Sigmoid colon (tissue), 7 donors: ENCODE results near the gene SMOC2. TPM values are rescaled to one million over a fixed set of nuclear protein-coding genes. Genes with fewer than 3 reads are reported as not detected.

Experiments
- DNase-seq: peaks from one replicate; pipeline ENCODE4 v3.0.0-alpha.2; 2019
- H3K27ac ChIP-seq, 4 donors: fragments of 200-600 bp; sonication (generic); one replicate each; pipeline ENCODE4 v1.5.1; 2016 to 2019; ENCODE audit warnings: mild to moderate bottlenecking in 1 of 4
- H3K27me3 ChIP-seq, 3 donors: fragments of 200-600 bp; sonication (generic); one replicate each; pipeline ENCODE4 v1.5.1; 2019; ENCODE audit warnings: mild to moderate bottlenecking in 1 of 3
- H3K36me3 ChIP-seq, 4 donors: fragments of 200-600 bp; sonication (generic); one replicate each; pipeline ENCODE4 v1.5.1; 2016 to 2019
- H3K4me1 ChIP-seq, 4 donors: fragments of 200-600 bp; sonication (generic); one replicate each; pipeline ENCODE4 v1.5.1; 2017 to 2019
- H3K4me3 ChIP-seq, 4 donors: fragments of 200-600 bp; sonication (generic); one replicate each; pipeline ENCODE4 v1.5.1; 2017 to 2019; ENCODE audit warnings: mild to moderate bottlenecking in 2 of 4, moderate library complexity in 1 of 4
- H3K9me3 ChIP-seq, 4 donors: fragments of 200-600 bp in 3 of 4; sonication (generic) in 3 of 4; one replicate each; pipeline versions ENCODE4 v1.5.1 to v1.6.1; 2013 to 2019
- CTCF ChIP-seq, 4 experiments: fragments of 450-650 bp in 3 of 4; fragments of 200-600 bp in 1 of 4; IDR thresholded peaks; one replicate each; pipeline ENCODE4 v1.5.1; 2016 to 2019; ENCODE audit warnings: antibody characterized with exemption in 4 of 4, mild to moderate bottlenecking in 3 of 4, moderate library complexity in 2 of 4
- EP300 ChIP-seq, 4 donors: sonication (generic); formaldehyde crosslinking; IDR thresholded peaks; one replicate each; pipeline ENCODE4 v1.6.1; 2017; ENCODE audit warnings: antibody characterized with exemption in 4 of 4
- POLR2A ChIP-seq, 2 donors: fragments of 450-650 bp; IDR thresholded peaks; one replicate each; pipeline ENCODE4 v1.6.1; 2016; ENCODE audit warnings: antibody characterized with exemption in 2 of 2, mild to moderate bottlenecking in 2 of 2, moderate library complexity in 2 of 2
- POLR2AphosphoS5 ChIP-seq, 4 donors: sonication (generic); formaldehyde crosslinking; IDR thresholded peaks; one replicate each; pipeline ENCODE4 v1.6.1; 2017; ENCODE audit warnings: antibody characterized with exemption in 4 of 4
- WGBS, 2 donors: extraction: QIAGEN DNeasy Blood & Tissue Kit; methylation state at CpG; one replicate each; pipeline ENCODE4 v1.1.7; 2013; 5-methylcytosine and 5-hydroxymethylcytosine counted together
- intact Hi-C: fragments of 100-400 bp; cut with DNase I; formaldehyde crosslinking; loops from one replicate; pipeline ENCODE4 v1.15.1; 2023
- polyA plus RNA-seq, 3 donors: library from polyadenylated mRNA; stranded (reverse); fragments of 200-250 nt; gene quantifications; one replicate each; pipeline ENCODE4 v1.2.3, GENCODE V29; 2013
- total RNA-seq, 4 donors: library from RNA; depleted of rRNA; stranded (reverse); fragments of >200 nt; gene quantifications; one replicate each; pipeline ENCODE4 v1.1.0, GENCODE V29; 2016
- donor health status: healthy with polysubstance abuse.
- donor health status: Bipolar disorder and iron deficiency.
- donor health status: healthy.

SMOC2 gene
- total and polyA plus RNA-seq, 7 donors, result 4.2 to 130 (median 33.5) TPM

GRCh38 chr6:168407842-168408241, 33.1 kb upstream of the SMOC2 start:
- Histone ChIP-seq H3K4me1 (no peaks in the 10 kb centered on the region), H3K9me3 (no peaks in the 10 kb centered on the region), H3K4me3 (no peak overlapping the region), H3K27me3 (no peaks in the 10 kb centered on the region), H3K36me3 (no peaks in the 10 kb centered on the region), H3K27ac (no peak overlapping the region)
- intact Hi-C loops, result no loop called here
- WGBS, 2 donors, result 83 to 89% methylated on average over 8 of the region's 8 CpGs
- DNase-seq, result no peak
- TF ChIP-seq CTCF (IDR thresholded peaks at IDR 0.05) (no peak), EP300 (IDR thresholded peaks at IDR 0.05) (no peak), POLR2A (IDR thresholded peaks at IDR 0.05) (no peak), POLR2AphosphoS5 (IDR thresholded peaks at IDR 0.05) (no peak)

GRCh38 chr6:168408504-168409136, 32.4 kb upstream of the SMOC2 start:
- Histone ChIP-seq H3K4me3 (no peak overlapping the region), H3K27me3 (no peaks in the 10 kb centered on the region), H3K27ac (no peak overlapping the region), H3K4me1 (no peaks in the 10 kb centered on the region), H3K9me3 (no peaks in the 10 kb centered on the region), H3K36me3 (no peaks in the 10 kb centered on the region)
- WGBS, 2 donors, result 32 to 77% methylated on average over 13 of the region's 13 CpGs
- DNase-seq, result no peak
- intact Hi-C loops, result no loop called here
- TF ChIP-seq POLR2AphosphoS5 (IDR thresholded peaks at IDR 0.05) (no peak), POLR2A (IDR thresholded peaks at IDR 0.05) (no peak), EP300 (IDR thresholded peaks at IDR 0.05) (no peak), CTCF (IDR thresholded peaks at IDR 0.05) (no peak)

GRCh38 chr6:168410035-168410434, 30.9 kb upstream of the SMOC2 start:
- H3K27me3 ChIP-seq, result no peaks in the 10 kb centered on the region
- H3K36me3 ChIP-seq, result no peaks in the 10 kb centered on the region
- intact Hi-C loops, result no loop called here
- H3K4me3 ChIP-seq, result no peak overlapping the region
- WGBS, 2 donors, result 93 to 94% methylated on average over 8 of the region's 8 CpGs
- no peaks in the 10 kb centered on the region for H3K9me3 ChIP-seq
- no peak for DNase-seq
- H3K4me1 ChIP-seq, result peaks cover 0 to 5% (median 0%) of the 10 kb centered on the region in 4 donors
- no peak overlapping the region for H3K27ac ChIP-seq
- no peak for TF ChIP-seq POLR2AphosphoS5 (IDR thresholded peaks at IDR 0.05)
- no peak for TF ChIP-seq EP300 (IDR thresholded peaks at IDR 0.05)
- TF ChIP-seq CTCF (IDR thresholded peaks at IDR 0.05), result no peak
- TF ChIP-seq POLR2A (IDR thresholded peaks at IDR 0.05), result no peak

GRCh38 chr6:168410554-168411011, 30.4 kb upstream of the SMOC2 start:
- no peak overlapping the region for H3K27ac ChIP-seq
- no peak for DNase-seq
- H3K36me3 ChIP-seq, result no peaks in the 10 kb centered on the region
- H3K27me3 ChIP-seq, result no peaks in the 10 kb centered on the region
- H3K4me1 ChIP-seq, result peaks cover 0 to 6% (median 0%) of the 10 kb centered on the region in 4 donors
- no peak for TF ChIP-seq POLR2AphosphoS5 (IDR thresholded peaks at IDR 0.05)
- no peak for TF ChIP-seq EP300 (IDR thresholded peaks at IDR 0.05)
- TF ChIP-seq CTCF (IDR thresholded peaks at IDR 0.05), result no peak
- no peak for TF ChIP-seq POLR2A (IDR thresholded peaks at IDR 0.05)
- intact Hi-C loops, result no loop called here
- 91 to 94% methylated on average over 19 of the region's 19 CpGs for WGBS, 2 donors
- H3K4me3 ChIP-seq, result no peak overlapping the region
- no peaks in the 10 kb centered on the region for H3K9me3 ChIP-seq

- Histone ChIP-seq H3K9me3 (no peaks in the 10 kb centered on the region), H3K4me3 (no peak overlapping the region), H3K36me3 (no peaks in the 10 kb centered on the region), H3K27ac (no peak overlapping the region), H3K27me3 (no peaks in the 10 kb centered on the region), H3K4me1 (peaks cover 0 to 6% (median 0%) of the 10 kb centered on the region in 4 donors)
- TF ChIP-seq EP300 (IDR thresholded peaks at IDR 0.05), result no peak
- no peak for TF ChIP-seq POLR2AphosphoS5 (IDR thresholded peaks at IDR 0.05)
- no peak for TF ChIP-seq POLR2A (IDR thresholded peaks at IDR 0.05)
- TF ChIP-seq CTCF (IDR thresholded peaks at IDR 0.05), result no peak
- 91 to 95% methylated on average over 21 of the region's 21 CpGs for WGBS, 2 donors
- intact Hi-C loops, result no loop called here
- DNase-seq, result no peak
Observed at GRCh38 chr6:168411130-168411529, 29.9 kb upstream of the SMOC2 start.
